IPS DF 6.9 (cell line): ENCODE measurements around the gene GMEB2.

Source experiments
- DNase-seq: peaks from one replicate; pipeline ENCODE4 v3.0.0-alpha.2; 2013; ENCODE audit warnings: low read depth, low spot score
- H3K27ac ChIP-seq: one replicate; pipeline ENCODE4 v1.5.1; 2013; ENCODE audit warnings: low read length, control low read depth
- H3K27me3 ChIP-seq: 2 replicates; pipeline ENCODE4 v1.6.1; 2013; ENCODE audit warnings: mild to moderate bottlenecking, low read length; ENCODE audit not compliant: control insufficient read depth, insufficient read depth
- H3K36me3 ChIP-seq: 2 replicates; pipeline ENCODE4 v1.6.1; 2013; ENCODE audit warnings: low read length; ENCODE audit not compliant: control insufficient read depth, insufficient read depth
- H3K4me1 ChIP-seq: 2 replicates; pipeline ENCODE4 v1.6.1; 2013; ENCODE audit warnings: low read length; ENCODE audit not compliant: control insufficient read depth, insufficient read depth
- H3K4me3 ChIP-seq: 2 replicates; pipeline ENCODE4 v1.5.1; 2013; ENCODE audit warnings: mild to moderate bottlenecking, low read length
- H3K9me3 ChIP-seq: 2 replicates; pipeline ENCODE4 v1.6.1; 2013; ENCODE audit warnings: low read length, inconsistent platforms; ENCODE audit not compliant: control insufficient read depth, insufficient read depth
- WGBS: extraction: QIAGEN DNeasy Blood & Tissue Kit; methylation state at CpG from one replicate; pipeline ENCODE4 v1.1.7; 2013; ENCODE audit warnings: mixed read lengths, missing lambda C conversion rate; ENCODE audit not compliant: insufficient read length, insufficient coverage; 5-methylcytosine and 5-hydroxymethylcytosine counted together

The GMEB2 gene

DNA sequence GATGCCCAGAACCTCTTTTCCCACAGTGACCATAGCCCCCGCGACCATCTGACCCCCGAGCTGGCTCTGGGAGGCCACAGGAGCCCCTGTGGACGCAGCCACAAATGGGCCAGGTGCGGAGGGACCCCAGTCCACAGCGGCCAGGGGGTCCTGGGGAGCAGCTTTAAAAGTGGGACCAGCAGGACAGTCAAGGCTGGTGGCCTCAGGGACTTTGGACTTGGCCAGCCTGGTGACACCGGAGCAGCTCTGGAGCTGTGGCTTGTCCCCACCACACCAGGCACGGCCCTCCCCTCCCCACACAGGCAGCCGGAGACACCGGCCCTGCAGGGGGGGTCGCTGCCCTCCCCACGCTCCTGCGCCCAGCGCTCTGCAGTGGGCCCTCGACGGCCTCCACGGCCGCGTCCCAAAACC, 69.4 kb downstream of the GMEB2 start:
- H3K4me1 ChIP-seq = peaks cover 7% of the 10 kb centered on the region
- no peak overlapping the region for H3K27ac ChIP-seq
- DNase-seq = no peak
- no peak overlapping the region for H3K4me3 ChIP-seq
- WGBS = no CpG with 5 or more reads among the region's 19 CpGs
- no peaks in the 10 kb centered on the region for H3K27me3 ChIP-seq
- H3K36me3 ChIP-seq = peaks cover 4% of the 10 kb centered on the region; the same call in 1 of the 2 replicates
- H3K9me3 ChIP-seq = no peaks in the 10 kb centered on the region

DNA sequence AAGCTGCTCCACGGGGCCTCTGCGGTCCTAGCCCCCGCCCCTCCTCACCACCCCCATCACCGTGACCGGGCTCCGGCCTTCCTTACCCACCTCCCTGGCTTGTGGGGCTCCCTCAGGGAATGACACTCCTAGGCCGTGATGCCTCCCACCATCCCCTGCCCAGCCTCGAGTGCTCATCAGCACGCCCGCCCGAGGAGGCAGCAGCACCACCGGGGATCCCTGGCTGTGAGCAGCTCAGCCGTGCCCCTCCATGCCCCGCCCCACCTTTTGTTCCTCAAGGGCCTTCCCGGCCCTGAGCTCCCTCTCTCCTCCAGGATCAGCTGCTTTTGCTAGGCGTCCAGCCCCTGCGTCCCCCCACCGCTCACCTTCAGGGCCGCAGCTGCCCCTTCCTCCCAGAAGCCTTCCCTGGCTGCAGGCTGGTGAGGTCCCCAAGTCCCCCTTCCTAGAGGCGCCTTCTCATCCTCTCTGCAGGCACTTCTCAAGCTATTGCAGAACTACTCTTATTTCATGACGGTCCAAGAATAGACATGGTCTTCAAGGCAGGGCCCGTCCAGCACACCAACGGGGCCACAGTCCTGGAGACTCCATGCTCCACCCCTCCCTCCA, 69.9 kb downstream of the GMEB2 start:
- WGBS = no CpG with 5 or more reads among the region's 23 CpGs
- no peak overlapping the region for H3K4me3 ChIP-seq
- H3K4me1 ChIP-seq = peaks cover 8% of the 10 kb centered on the region
- no peaks in the 10 kb centered on the region for H3K27me3 ChIP-seq
- H3K9me3 ChIP-seq = no peaks in the 10 kb centered on the region
- DNase-seq = no peak
- H3K27ac ChIP-seq = no peak overlapping the region
- H3K36me3 ChIP-seq = peaks cover 3% of the 10 kb centered on the region; the same call in 1 of the 2 replicates

DNA sequence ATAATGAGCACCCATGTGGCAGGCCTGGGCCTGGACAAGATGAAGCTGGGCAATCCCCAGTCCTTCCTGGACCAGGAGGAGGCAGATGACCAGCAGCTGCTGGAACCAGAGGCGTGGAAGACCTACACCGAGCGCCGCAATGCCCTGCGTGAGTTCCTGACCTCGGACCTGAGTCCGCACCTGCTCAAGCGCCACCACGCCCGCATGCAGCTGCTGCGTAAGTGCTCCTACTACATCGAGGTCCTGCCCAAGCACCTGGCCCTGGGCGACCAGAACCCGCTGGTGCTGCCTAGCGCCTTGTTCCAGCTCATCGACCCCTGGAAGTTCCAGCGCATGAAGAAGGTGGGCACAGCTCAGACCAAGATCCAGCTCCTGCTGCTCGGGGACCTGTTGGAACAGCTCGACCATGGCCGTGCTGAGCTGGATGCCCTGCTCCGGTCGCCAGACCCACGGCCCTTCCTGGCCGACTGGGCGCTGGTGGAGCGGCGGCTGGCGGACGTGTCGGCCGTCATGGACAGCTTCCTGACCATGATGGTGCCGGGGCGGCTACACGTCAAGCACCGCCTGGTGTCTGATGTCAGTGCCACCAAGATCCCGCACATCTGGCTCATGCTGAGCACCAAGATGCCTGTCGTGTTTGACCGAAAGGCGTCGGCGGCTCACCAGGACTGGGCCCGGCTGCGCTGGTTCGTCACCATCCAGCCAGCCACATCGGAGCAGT, 71.1 kb downstream of the GMEB2 start:
- no peak for DNase-seq
- Histone ChIP-seq H3K4me3 (no peak overlapping the region), H3K36me3 (peaks cover 3% of the 10 kb centered on the region; the same call in 1 of the 2 replicates), H3K27ac (no peak overlapping the region), H3K4me1 (peaks cover 9% of the 10 kb centered on the region), H3K9me3 (no peaks in the 10 kb centered on the region), H3K27me3 (no peaks in the 10 kb centered on the region)
- no CpG with 5 or more reads among the region's 45 CpGs for WGBS

DNA sequence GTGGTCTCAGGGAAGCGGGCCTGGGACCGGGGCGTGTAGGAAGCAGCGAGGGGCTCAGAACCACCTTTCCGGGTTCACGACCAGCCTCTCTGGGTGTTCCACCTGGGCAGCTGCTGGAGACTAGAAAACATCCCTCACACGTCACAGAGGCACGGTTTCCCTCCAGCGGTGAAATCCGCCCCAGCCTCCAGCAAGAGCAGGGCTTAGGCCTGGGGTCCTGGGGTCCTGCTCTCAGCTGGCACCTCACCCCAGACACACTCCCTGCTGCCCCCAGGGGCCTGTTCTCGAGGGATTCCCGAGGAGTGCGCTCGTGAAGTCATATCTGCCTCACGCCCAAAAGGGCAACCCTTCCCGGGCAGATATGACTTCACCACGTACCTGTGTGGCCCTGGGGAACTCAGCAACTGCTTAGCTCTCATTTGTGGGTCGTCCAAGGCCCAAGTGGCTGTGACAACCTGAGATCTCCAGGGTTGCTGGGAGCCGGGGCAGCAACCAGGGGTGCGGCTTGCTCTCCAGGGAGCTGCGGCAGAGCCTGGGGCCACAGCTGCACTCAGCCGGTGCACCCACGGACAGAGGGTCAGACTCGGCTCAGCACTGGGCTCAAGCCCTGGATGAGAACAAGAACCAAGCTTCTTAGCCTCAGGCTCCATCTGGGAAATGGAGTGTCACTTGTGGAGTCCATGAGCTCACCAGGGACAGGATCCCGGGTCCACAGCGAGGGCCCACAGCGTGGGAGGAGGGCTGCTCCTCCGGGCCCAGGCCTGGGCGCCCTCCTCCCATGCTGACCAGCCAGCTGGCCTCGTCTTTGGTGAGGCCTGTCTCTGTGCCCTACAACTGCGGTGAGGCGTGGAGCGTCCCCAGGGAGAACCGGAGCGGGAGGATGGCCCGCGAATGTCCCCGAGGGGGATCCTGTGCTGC, 72.3 kb downstream of the GMEB2 start:
- H3K4me3 ChIP-seq = peak overlapping the region; percentile 82; the same call in 1 of the 2 replicates

DNA sequence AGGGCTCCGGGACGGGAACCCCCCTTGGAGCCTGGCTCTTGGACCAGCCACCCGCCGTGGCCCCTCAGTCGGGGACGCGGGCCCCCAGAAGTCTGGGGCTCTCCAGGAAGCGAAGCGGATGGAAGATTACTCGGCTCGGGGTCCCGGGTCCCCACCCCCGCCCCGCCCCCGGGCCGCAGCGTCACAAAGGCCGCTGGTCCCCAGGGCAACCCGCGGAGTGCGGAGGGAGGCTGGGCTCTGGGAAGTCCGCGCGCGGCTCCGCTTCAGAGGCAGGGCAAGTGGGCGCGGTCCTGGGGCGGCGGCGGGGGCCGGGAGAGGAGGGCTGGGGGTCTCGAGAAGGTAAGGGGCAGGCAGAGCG, 73.0 kb downstream of the GMEB2 start, which contains the start of gene FNDC11:
TSS of gene FNDC11 (plus strand) at position 227 of the 358 bp plus-strand sequence. CDS start 1,505 bp downstream, outside the sequence.
- Histone ChIP-seq H3K9me3 (no peaks in the 10 kb centered on the region), H3K4me3 (peak within 1 kb of the TSS; percentile 82), H3K36me3 (no peaks in the 10 kb centered on the region), H3K27me3 (no peaks in the 10 kb centered on the region), H3K27ac (no peak within 1 kb of the TSS), H3K4me1 (peaks cover 9% of the 10 kb centered on the region)
- WGBS = no CpG with 5 or more reads among the region's 34 CpGs
- no peak for DNase-seq

More for the DNA sequence above, 72.3 kb downstream of the GMEB2 start:
- peaks cover 9% of the 10 kb centered on the region for H3K4me1 ChIP-seq
- no peak overlapping the region for H3K27ac ChIP-seq
- DNase-seq = no peak
- no peaks in the 10 kb centered on the region for H3K9me3 ChIP-seq
- no peaks in the 10 kb centered on the region for H3K36me3 ChIP-seq
- no peaks in the 10 kb centered on the region for H3K27me3 ChIP-seq
- no CpG with 5 or more reads among the region's 38 CpGs for WGBS

DNA sequence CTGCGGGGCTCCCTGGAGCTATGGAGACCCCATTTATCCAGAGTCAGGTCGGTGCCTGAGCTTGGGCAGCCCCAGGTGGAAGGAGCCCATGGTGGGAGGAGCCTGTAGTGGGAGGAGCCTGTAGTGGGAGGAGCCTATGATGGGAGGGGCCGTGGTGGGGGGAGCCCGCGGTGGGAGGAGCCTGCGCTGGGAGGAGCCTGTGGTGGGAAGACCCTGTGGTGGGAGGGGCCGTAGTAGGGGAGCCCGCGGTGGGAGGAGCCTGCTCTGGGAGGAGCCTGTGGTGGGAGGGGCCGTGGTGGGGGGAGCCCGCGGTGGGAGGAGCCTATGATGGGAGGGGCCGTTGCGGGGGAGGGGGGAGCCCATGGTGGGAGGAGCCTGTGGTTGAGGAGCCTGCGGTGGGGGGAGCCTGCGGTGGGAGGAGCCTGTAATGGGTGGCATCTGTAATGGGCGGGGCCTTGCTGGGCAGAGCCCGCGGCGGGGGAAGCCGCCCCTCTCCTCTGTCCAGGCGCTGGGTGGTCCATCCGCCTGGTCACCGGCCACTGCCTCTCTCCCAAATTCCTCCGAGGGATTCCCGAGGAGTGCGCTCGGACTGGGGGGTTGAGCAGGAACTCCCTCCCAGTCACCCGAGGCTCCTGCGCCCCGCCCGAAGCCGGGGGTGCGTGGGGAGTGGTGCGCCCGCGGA, 73.5 kb downstream of the GMEB2 start:
- peaks cover 12% of the 10 kb centered on the region for H3K4me1 ChIP-seq
- no peaks in the 10 kb centered on the region for H3K27me3 ChIP-seq
- H3K36me3 ChIP-seq = no peaks in the 10 kb centered on the region
- no peak overlapping the region for H3K27ac ChIP-seq
- H3K4me3 ChIP-seq = peak overlapping the region; percentile 82
- H3K9me3 ChIP-seq = no peaks in the 10 kb centered on the region
- peak; percentile 73 for DNase-seq
- WGBS = no CpG with 5 or more reads among the region's 37 CpGs

DNA sequence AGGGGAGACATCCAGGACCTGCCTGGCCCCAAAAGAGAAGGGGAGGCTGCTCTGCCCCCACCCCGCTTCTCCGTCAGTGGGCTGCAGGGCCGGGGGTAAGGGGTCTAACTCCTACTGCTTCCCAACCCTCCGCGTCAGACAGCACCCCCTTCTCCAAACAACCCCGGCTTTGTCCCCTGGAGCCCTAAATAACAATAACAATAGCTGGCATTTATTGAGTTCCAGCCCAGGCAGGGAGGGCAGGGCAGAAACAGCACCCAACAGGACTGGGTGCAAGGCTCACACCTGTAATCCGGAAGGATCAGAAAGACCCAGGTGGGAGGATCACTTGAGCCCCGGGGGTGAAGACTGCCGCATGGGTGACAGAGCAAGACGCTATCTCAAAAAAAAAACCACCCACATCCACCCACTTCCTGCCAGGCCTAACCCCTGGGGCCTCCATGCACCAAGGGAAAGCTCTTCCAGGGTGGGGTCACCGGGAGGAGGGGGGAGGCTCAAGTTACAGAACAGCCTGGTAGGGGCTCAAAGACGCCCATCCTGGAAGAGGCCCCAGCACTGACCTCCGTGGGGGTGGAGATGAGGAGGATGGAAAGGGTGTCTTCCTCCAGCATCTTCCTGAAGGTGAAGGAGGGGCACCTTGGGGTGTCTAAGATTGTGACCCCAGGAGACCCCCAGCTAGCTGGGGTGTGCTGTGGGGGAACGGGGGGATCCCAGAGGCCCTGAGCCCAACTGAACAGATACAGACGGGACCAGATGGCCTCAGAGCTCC, 74.2 kb downstream of the GMEB2 start:
- no peak for DNase-seq
- Histone ChIP-seq H3K4me3 (0 out of 2 replicates have a peak overlapping the region, but pooled peaks have one; percentile 7), H3K27ac (no peak overlapping the region), H3K36me3 (no peaks in the 10 kb centered on the region), H3K4me1 (peaks cover 14% of the 10 kb centered on the region), H3K27me3 (no peaks in the 10 kb centered on the region), H3K9me3 (no peaks in the 10 kb centered on the region)
- no CpG with 5 or more reads among the region's 15 CpGs for WGBS

DNA sequence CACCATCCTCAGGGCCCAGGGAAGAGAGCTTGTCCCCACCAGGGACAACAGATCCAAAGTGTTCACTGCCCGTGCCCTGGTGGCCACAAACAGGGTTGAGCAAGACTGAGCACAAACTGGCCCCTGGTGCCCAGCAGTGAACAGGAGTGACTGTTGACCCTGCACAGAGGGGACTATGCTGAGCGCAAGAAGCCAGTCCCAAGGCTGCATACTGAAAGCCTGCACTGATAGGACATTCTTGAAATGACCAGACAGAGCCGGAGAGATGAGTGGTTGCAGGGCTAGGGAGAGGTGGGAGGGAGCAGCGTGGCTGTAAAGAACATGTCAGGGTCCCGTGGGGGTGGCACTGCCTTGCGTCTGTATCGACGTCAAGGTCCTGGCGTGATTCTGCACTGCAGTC, 75.8 kb downstream of the GMEB2 start:
- DNase-seq = no peak
- Histone ChIP-seq H3K9me3 (no peaks in the 10 kb centered on the region), H3K27ac (no peak overlapping the region), H3K36me3 (no peaks in the 10 kb centered on the region; the same call in 1 of the 2 replicates), H3K27me3 (no peaks in the 10 kb centered on the region), H3K4me3 (no peak overlapping the region), H3K4me1 (peaks cover 14% of the 10 kb centered on the region)
- no CpG with 5 or more reads among the region's 9 CpGs for WGBS

DNA sequence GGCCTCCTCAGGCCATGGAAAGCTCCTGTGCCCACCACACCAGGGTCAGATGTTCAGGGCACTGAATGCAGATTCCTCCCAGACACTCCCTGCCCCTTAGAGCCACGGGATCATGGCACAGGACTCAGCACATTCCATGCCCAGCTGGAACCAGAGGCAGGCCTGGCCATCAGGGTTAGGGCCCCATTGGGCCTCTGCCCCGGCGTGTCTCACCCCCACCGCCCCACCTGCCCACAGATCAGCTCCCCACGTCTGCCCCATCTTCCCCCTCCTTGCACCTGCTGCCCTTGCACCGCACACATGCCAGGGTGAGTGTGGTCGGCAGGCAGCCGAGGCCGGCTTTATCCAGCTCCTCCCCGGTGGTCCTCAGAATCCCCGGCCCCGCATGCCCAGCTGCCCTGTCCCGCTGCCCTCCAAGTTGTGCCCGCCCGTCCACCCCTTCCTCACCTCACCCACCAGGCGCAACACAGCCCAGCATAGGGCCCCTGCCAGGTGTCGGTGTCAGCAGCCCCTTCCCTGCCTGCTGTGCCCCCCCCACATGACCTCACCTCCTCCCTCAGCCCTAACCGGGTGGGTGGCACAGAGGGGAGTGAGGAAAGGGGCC, 77.1 kb downstream of the GMEB2 start:
- no CpG with 5 or more reads among the region's 18 CpGs for WGBS
- no peak overlapping the region for H3K4me3 ChIP-seq
- no peaks in the 10 kb centered on the region for H3K27me3 ChIP-seq

More for the DNA sequence above, 77.1 kb downstream of the GMEB2 start:
- Histone ChIP-seq H3K9me3 (no peaks in the 10 kb centered on the region), H3K36me3 (no peaks in the 10 kb centered on the region; the same call in 1 of the 2 replicates), H3K4me1 (peaks cover 14% of the 10 kb centered on the region), H3K27ac (no peak overlapping the region)
- no peak for DNase-seq
